Fibroblast of skin of right quadriceps (primary cell): ENCODE measurements around the gene ADAM17.
"Not testable (repeated sequence)": the region's sequence is repeated elsewhere in the genome, so short reads cannot be mapped to it uniquely, and the experiment has no call there.

Source experiments
- DNase-seq: peaks from one replicate; pipeline ENCODE4 v3.0.0-alpha.2; 2013

Gene ADAM17

DNA sequence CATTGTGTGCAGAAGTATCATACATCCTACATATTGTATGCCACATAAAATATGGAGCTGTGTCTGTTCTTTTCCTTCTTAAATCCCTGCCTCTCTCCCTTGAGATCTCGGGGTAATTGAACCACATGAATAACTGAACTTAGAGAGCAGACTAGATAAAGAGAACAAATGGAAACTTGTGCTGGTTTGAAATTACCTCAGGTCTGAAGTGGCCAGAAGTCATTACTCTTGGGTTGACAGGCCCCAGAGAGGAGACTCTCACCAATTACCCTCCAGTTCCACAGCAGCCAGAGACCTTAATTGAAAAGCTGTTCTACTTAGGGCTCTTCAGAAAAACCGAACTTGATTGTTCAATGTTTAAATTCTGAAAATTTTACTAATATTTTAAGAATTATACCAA is 5.0 kb upstream of the ADAM17 start:
- no peak for DNase-seq

GRCh38 chr2:9558948-9559381 is 3.3 kb upstream of the ADAM17 start:
- peak; percentile 71 for DNase-seq

GRCh38 chr2:9556121-9556743 is 602 bp upstream of the ADAM17 start:
- no peak for DNase-seq

DNA sequence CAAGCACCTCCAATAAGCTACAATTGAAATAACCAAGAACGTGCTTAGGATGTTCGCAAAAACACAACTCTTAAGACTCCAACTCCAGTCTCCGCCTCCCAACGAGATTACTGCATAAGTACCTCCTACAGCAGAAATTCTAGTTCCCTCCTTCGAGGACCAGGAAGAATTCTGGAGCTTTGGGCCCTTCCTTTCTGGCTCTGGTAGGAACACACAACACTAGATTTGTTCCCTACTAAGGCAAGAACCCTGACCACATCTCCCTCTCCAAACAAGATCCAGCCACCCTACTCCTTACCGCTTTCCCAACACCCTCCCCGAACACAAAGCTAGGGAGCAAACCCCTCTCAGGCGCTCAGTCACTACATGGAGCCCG is 721 bp downstream of the ADAM17 start:
- peak; percentile 69 for DNase-seq

GRCh38 chr2:9552219-9553178 is 3.1 kb downstream of the ADAM17 start:
- peak; percentile 75 for DNase-seq

- DNase-seq: not testable (repeated sequence)
Observed at GRCh38 chr2:9550859-9551391, 4.7 kb downstream of the ADAM17 start.

DNA sequence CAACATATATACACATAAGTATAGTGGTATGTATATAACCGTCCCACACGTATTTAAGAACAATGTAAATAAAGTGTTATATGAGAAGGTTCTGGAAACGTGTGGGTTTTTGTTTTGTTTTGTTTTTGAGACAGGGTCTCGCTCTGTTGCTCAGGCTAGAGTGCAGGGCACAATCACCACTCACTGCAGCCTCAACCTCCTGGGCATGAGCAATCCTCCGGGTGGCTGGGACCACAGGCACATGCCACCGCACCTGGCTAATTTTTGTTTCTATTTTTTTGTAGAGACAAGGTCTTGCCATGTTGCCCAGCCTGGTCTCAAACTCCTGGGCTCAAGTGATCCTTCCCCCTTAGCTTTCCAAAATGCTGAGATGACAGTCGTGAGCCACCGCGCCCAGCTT is 6.2 kb downstream of the ADAM17 start:
- no peak for DNase-seq

DNA sequence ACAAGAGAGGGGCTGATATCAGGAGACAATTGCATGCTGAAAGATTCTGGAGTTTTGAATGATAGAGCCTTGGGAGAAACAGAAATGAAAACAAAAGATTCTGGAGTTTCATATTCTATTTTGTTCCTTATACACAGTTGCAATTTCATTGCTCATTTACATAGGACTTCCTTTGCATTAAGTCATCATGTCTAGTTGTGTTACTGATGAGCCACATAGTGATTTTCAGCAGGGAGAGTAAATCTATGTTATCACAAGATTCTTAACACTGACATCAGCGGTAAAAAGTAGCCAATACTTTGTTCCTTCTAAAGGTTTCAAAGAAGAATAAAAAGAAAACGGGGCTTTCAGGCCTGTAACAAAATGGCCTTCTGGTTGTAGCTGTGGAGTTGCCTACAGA is 7.1 kb downstream of the ADAM17 start:
- peak; percentile 32 for DNase-seq

GRCh38 chr2:9547262-9547991 is 8.2 kb downstream of the ADAM17 start:
- peak; percentile 24 for DNase-seq

DNA sequence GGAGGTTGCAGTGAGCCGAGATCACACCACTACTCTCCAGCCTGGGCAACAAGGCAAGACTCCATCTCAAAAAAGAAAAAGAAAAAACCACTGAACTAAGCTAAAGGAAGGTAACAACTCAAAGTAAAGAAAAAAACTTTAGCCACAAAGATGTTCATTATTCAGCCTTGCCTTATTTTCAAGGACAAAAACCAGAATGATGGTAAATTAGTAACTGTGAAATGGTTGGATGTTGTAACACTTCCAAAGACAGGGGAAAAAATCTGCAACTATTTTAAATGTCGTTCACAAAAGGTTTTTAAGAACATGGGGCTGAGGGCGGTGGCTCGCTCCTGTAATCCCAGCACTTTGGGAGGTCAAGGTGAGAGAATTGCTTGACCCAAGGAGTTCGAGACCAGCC is 10.1 kb downstream of the ADAM17 start:
- no peak for DNase-seq

- DNase-seq: no peak
Observed at GRCh38 chr2:9543557-9543956, 12.1 kb downstream of the ADAM17 start.

GRCh38 chr2:9539531-9539930 is 16.1 kb downstream of the ADAM17 start:
- DNase-seq: no peak

DNA sequence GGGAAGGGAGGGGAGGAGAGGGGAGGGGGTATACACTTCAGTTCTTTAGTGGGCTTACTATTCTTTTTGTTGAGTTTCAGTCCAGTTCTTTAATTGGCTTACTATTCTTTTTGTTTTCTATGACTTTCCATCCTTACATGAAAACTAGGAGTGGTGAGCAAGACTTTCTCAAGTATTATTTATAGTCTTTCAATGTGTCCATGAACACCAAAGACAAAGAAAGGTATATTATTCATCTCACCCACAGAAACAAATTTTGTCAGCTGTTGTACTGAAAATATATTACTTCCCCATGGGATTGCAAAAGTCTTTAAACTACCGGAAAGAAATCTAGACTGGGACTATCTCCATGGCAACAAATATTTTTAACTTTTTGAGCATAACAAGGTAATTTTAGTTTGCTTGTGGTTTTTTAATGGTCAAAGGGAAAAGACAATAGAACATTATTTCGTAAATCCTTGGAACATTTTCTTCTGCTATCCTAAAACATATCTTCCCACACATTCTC is 17.6 kb downstream of the ADAM17 start:
- peak; percentile 84 for DNase-seq

DNA sequence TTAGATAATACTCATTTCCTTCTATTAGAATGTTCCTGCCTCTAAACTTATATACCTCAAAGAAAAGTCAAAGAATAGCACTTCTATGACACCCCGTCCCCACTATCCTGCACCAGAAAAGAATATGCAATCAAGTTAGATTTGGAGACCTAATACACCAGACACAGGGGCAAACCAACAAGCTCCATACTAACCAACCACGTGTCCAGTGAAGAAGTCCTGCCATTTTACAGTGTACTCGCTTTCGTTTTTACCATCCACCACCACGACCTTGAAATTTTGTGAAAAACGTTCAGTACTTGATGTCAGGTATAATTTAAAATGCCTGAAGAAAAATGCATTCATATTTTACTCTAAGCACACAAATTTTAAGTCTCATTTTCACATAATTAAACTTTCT is 19.1 kb downstream of the ADAM17 start:
- DNase-seq: no peak

DNA sequence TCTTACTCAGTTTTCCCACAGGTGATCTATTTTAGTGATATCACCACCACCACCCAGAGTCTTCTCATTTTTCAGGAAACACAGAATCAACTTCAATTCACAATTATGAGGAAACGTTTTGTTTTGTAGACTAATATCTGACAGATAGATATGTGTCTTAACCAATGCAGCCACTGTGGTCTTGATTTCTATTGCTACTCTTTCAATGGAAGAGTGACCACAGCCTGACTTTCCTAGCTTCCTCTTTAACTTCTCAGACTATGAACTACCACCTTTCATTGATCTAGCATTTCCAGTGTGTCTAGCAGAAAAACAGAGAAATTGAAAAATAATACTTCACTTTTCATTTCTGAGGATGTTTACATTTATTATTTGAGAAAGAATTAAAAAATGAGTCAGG is 20.5 kb downstream of the ADAM17 start:
- DNase-seq: no peak

DNA sequence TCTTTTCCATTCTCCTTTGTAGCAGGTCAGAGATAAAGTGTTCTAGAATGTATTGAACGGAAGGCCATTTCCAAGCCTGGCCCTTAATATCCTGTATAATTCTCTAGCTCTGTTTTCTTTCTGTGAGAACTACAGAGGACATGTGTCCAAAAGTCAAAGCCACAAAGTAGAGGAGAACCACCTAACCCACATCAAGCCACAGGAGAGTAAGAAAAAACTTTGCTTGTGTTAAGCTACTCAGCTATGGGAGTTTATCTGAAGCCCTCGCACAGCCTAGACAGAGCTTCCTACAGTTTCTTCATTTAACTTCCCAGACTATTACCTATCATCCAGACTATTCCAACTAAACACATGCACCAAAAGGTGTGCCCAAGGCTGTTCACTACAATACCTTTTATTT is 22.0 kb downstream of the ADAM17 start:
- DNase-seq: no peak

- DNase-seq: no peak
Observed at GRCh38 chr2:9532421-9532820, 23.2 kb downstream of the ADAM17 start.

GRCh38 chr2:9527995-9528787 is 27.4 kb downstream of the ADAM17 start:
- no peak for DNase-seq

DNA sequence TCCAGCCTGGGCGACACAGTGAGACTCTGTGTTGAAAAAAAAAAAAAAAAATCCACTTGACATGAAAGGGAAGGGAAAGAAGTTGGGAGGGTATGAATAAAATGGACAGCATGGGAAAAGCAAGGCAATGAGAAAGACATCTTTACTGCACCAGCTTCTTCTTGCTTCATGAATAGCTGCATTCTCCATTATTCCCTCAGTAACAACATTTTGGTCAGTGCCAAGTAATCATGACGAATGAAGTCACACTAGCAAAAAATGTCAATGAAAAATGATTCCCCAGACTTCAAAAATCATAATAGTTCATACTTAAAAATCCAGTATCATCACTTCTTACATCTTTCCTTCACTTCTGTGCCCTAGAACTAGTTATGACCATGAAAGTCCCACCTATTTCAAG is 30.4 kb downstream of the ADAM17 start:
- no peak for DNase-seq

- DNase-seq: no peak
Observed at GRCh38 chr2:9524291-9524690, 31.3 kb downstream of the ADAM17 start.

GRCh38 chr2:9519250-9519649 is 36.4 kb downstream of the ADAM17 start:
- no peak for DNase-seq

GRCh38 chr2:9518780-9519179 is 36.9 kb downstream of the ADAM17 start:
- no peak for DNase-seq
